HEK293T (cell line): ENCODE results near the gene PGBD5.

Source experiments
- CTCF ChIA-PET: fragments of 350-600 bp; formaldehyde crosslinking; extraction: SDS; loops from one replicate; lab custom pipeline; 2021; ENCODE audit warnings: antibody characterized with exemption, inconsistent platforms; lab: Yijun Ruan, JAX
- POLR2A ChIA-PET: fragments of 350-600 bp; formaldehyde crosslinking; extraction: SDS; loops from one replicate; lab custom pipeline; 2020; ENCODE audit warnings: antibody characterized with exemption, inconsistent platforms; lab: Yijun Ruan, JAX
- DNase-seq: peaks from one replicate; pipeline ENCODE4 v3.0.0; 2012; ENCODE audit warnings: mixed read lengths; ENCODE audit errors: extremely low spot score
- ARNT ChIP-seq: fragments of 450-650 bp; IDR thresholded peaks from 2 replicates; pipeline ENCODE4 v1.6.1; 2017; ENCODE audit warnings: mild to moderate bottlenecking
- BHLHE40 ChIP-seq: fragments of 450-650 bp; IDR thresholded peaks from 2 replicates; pipeline ENCODE4 v1.6.1; 2016; ENCODE audit warnings: mild to moderate bottlenecking, moderate library complexity, borderline replicate concordance
- CTBP1 ChIP-seq: fragments of 450-650 bp; IDR thresholded peaks from 2 replicates; pipeline ENCODE4 v1.6.1; 2016; ENCODE audit warnings: borderline replicate concordance
- ELF4 ChIP-seq: fragments of 450-650 bp; IDR thresholded peaks from 2 replicates; pipeline ENCODE4 v1.6.1; 2017; ENCODE audit warnings: antibody characterized with exemption
- FOXA1 ChIP-seq: fragments of 450-650 bp; IDR thresholded peaks from 2 replicates; pipeline ENCODE4 v1.6.1; 2016; ENCODE audit warnings: mild to moderate bottlenecking
- FOXK2 ChIP-seq: fragments of 450-650 bp; IDR thresholded peaks from 2 replicates; pipeline ENCODE4 v1.6.1; 2016; ENCODE audit warnings: mild to moderate bottlenecking
- FOXM1 ChIP-seq: fragments of 450-650 bp; IDR thresholded peaks from 2 replicates; pipeline ENCODE4 v1.6.1; 2017; ENCODE audit warnings: mild to moderate bottlenecking, borderline replicate concordance
- HDGF ChIP-seq: fragments of 450-650 bp; IDR thresholded peaks from 2 replicates; pipeline ENCODE4 v1.6.1; 2017; ENCODE audit warnings: antibody characterized with exemption, borderline replicate concordance
- L3MBTL2 ChIP-seq: fragments of 450-650 bp; conservative IDR thresholded peaks from 2 replicates; pipeline ENCODE4 v1.6.1; 2016; ENCODE audit warnings: mild to moderate bottlenecking
- LEF1 ChIP-seq: fragments of 450-650 bp; IDR thresholded peaks from 2 replicates; pipeline ENCODE4 v1.6.1; 2017; ENCODE audit warnings: mild to moderate bottlenecking, borderline replicate concordance
- NFRKB ChIP-seq: fragments of 450-650 bp; IDR thresholded peaks from 2 replicates; pipeline ENCODE4 v1.6.1; 2016; ENCODE audit warnings: mild to moderate bottlenecking, moderate library complexity
- PKNOX1 ChIP-seq: fragments of 450-650 bp; IDR thresholded peaks from 2 replicates; pipeline ENCODE4 v1.6.1; 2016
- SP1 ChIP-seq: fragments of 450-650 bp; IDR thresholded peaks from 2 replicates; pipeline ENCODE4 v1.6.1; 2017
- SUZ12 ChIP-seq: fragments of 450-650 bp; IDR thresholded peaks from 2 replicates; pipeline ENCODE4 v1.6.1; 2016; ENCODE audit warnings: mild to moderate bottlenecking
- TARDBP ChIP-seq: fragments of 450-650 bp; IDR thresholded peaks from 2 replicates; pipeline ENCODE4 v1.6.1; 2016
- ZNF384 ChIP-seq: fragments of 450-650 bp; IDR thresholded peaks from 2 replicates; pipeline ENCODE4 v1.6.1; 2016

The PGBD5 gene

GRCh38 chr1:230398856-230399255 lies 27.3 kb downstream of the PGBD5 start:
- POLR2A ChIA-PET: no interaction called here
- CTCF ChIA-PET: interaction anchor here (0.7 to 0.9 kb wide), 2 partner anchors 12 to 147 kb away, joined by 3 read pairs; no protein-coding TSS in a partner anchor
- no peak for TF ChIP-seq ARNT
- no peak for TF ChIP-seq LEF1
- no peak for TF ChIP-seq SUZ12
- TF ChIP-seq NFRKB: no peak
- no peak for TF ChIP-seq ZNF384
- no peak for TF ChIP-seq PKNOX1
- no peak for TF ChIP-seq FOXA1
- no peak for TF ChIP-seq CTBP1
- no peak for TF ChIP-seq FOXK2
- TF ChIP-seq ELF4: no peak
- TF ChIP-seq TARDBP: no peak
- DNase-seq: no peak

- ChIA-PET CTCF (no interaction called here), POLR2A (no interaction called here)
- DNase-seq: no peak
- TF ChIP-seq FOXM1 (no peak), FOXA1 (no peak), SUZ12 (no peak), BHLHE40 (no peak), LEF1 (no peak), NFRKB (no peak), TARDBP (no peak), L3MBTL2 (no peak), HDGF (no peak), ARNT (no peak), ELF4 (no peak)
Measured at GRCh38 chr1:230396966-230397365, 29.2 kb downstream of the PGBD5 start.

GRCh38 chr1:230395932-230396331 lies 30.2 kb downstream of the PGBD5 start:
- ChIA-PET CTCF (no interaction called here), POLR2A (no interaction called here)
- no peak for DNase-seq
- TF ChIP-seq ZNF384 (no peak), FOXK2 (no peak), ELF4 (no peak), ARNT (no peak), FOXA1 (no peak), TARDBP (no peak), BHLHE40 (no peak), LEF1 (no peak), FOXM1 (no peak)

GRCh38 chr1:230394741-230395140 lies 31.4 kb downstream of the PGBD5 start:
- ChIA-PET POLR2A (interaction anchor here (0.9 kb wide), 1 partner anchor 9 kb away, joined by 3 read pairs; no protein-coding TSS in a partner anchor), CTCF (no interaction called here)
- DNase-seq: no peak
- TF ChIP-seq HDGF: no peak
- no peak for TF ChIP-seq BHLHE40
- TF ChIP-seq FOXM1: no peak
- no peak for TF ChIP-seq LEF1
- no peak for TF ChIP-seq NFRKB
- no peak for TF ChIP-seq SUZ12
- TF ChIP-seq TARDBP: no peak

- no peak for DNase-seq
- TF ChIP-seq HDGF: no peak
- no peak for TF ChIP-seq PKNOX1
- TF ChIP-seq NFRKB: no peak
- no peak for TF ChIP-seq SP1
- no peak for TF ChIP-seq ARNT
- no peak for TF ChIP-seq FOXA1
- TF ChIP-seq ELF4: no peak
- no peak for TF ChIP-seq LEF1
- ChIA-PET CTCF (interaction anchor here (0.6 kb wide), 1 partner anchor 271 kb away, joined by 3 read pairs; no protein-coding TSS in a partner anchor), POLR2A (no interaction called here)
Measured at GRCh38 chr1:230394134-230394533, 32.0 kb downstream of the PGBD5 start.

- POLR2A ChIA-PET: no interaction called here
- TF ChIP-seq FOXM1 (no peak), CTBP1 (no peak), BHLHE40 (no peak), LEF1 (no peak), FOXK2 (no peak), ELF4 (no peak), FOXA1 (no peak)
- DNase-seq: no peak
- CTCF ChIA-PET: interaction anchor here (0.6 kb wide), 1 partner anchor 271 kb away, joined by 3 read pairs; no protein-coding TSS in a partner anchor
Measured at GRCh38 chr1:230393722-230394121, 32.4 kb downstream of the PGBD5 start.

GRCh38 chr1:230392920-230393521 lies 33.1 kb downstream of the PGBD5 start:
- CTCF ChIA-PET: interaction anchor here (0.6 to 0.7 kb wide), 2 partner anchors 104 to 1564 kb away, joined by 3 to 5 read pairs; no protein-coding TSS in a partner anchor
- TF ChIP-seq FOXM1 (no peak), BHLHE40 (no peak), HDGF (no peak), LEF1 (no peak), L3MBTL2 (no peak), FOXK2 (no peak), ARNT (no peak), FOXA1 (no peak)
- no peak for DNase-seq
- POLR2A ChIA-PET: no interaction called here
